Measurements from ENCODE around the gene COX17.

COX17 gene

GRCh38 chr3:119628816-119629445 is 48.3 kb downstream of the COX17 start:
- no peak overlapping the region for H3K27ac ChIP-seq
- H3K4me3 ChIP-seq (ENCODE audit: low read depth, low read length): no peak overlapping the region
- in situ Hi-C loops (cut with HindIII; ENCODE audit: low pct_ligation_motif_present, low sequenced_read_pairs): no loop called here
- no peaks in the 10 kb centered on the region for H3K27me3 ChIP-seq (replicated peaks)
- no peaks in the 10 kb centered on the region for H3K36me3 ChIP-seq (replicated peaks)
- no peak for DNase-seq
- TF ChIP-seq CTCF (IDR thresholded peaks at IDR 0.05; ENCODE audit: low read depth, low read length, missing control alignments): no peak

DNA sequence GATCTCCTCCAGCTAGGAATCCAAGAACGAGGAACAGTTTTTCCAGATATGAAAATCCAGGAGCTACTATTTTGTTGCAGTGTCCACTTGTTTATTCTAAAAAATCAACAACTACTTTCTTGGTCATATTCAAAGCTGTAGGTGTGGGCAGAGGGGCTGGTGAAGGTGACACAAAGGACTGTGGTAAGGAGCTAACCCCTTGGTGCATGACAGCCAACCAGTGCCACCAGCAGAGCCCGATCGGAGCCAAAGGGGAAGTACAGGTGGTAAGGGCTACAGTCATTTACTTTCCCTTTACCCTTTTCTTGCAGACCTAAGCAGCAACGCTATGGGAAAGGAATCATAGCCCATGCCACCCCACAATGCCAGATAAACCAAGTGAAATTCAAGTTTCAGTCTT is 48.8 kb downstream of the COX17 start:
- Histone ChIP-seq H3K27me3 (replicated peaks) (no peaks in the 10 kb centered on the region), H3K4me3 (ENCODE audit: low read depth, low read length) (no peak overlapping the region), H3K36me3 (replicated peaks) (no peaks in the 10 kb centered on the region), H3K27ac (no peak overlapping the region)
- TF ChIP-seq CTCF (IDR thresholded peaks at IDR 0.05; ENCODE audit: low read depth, low read length, missing control alignments): no peak
- no peak for DNase-seq
- in situ Hi-C loops (cut with HindIII; ENCODE audit: low pct_ligation_motif_present, low sequenced_read_pairs): no loop called here

DNA sequence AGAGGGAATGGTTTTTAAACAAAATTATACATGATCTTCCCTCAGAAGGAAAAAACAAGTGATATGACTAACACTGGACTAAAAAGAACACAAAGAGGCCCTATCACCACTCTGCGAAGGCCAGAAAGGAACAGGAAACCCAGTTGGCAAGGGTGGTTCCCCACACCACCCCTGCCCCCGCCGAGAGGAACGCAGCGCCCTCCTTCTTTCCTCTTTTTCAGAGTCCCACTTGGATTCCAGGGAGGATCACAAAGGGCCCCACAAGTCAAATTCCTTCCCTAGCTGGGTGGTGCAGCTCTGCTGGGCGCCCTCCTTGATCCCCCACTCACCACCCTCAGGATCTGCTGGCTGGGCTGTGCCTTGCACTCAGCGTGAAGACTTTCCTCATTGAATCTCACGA is 49.7 kb downstream of the COX17 start:
- in situ Hi-C loops (cut with HindIII; ENCODE audit: low pct_ligation_motif_present, low sequenced_read_pairs): no loop called here
- Histone ChIP-seq H3K4me3 (ENCODE audit: low read depth, low read length) (no peak overlapping the region), H3K36me3 (replicated peaks) (no peaks in the 10 kb centered on the region), H3K27ac (no peak overlapping the region), H3K27me3 (replicated peaks) (no peaks in the 10 kb centered on the region)
- no peak for TF ChIP-seq CTCF (IDR thresholded peaks at IDR 0.05; ENCODE audit: low read depth, low read length, missing control alignments)
- no peak for DNase-seq

DNA sequence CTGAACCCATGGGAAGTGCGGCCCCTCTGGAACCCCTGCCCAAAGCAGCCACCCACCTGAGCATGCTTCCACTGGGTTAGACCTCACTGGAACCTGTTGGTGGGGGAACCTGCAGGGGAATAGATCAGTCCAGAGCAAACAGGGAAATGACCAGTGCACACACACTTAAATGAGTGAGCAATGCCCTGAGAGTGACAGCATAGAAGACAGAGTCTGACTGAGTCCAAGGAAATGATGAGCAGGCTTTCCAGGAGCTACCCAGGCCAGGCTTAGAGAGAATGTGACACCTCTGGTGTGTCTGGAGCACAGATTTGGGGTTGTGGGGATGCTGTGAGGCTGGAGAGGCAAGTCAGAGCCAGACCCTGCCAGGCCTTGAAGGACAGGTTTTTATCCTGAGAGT is 51.0 kb downstream of the COX17 start:
- in situ Hi-C loops (cut with HindIII; ENCODE audit: low pct_ligation_motif_present, low sequenced_read_pairs): no loop called here

DNA sequence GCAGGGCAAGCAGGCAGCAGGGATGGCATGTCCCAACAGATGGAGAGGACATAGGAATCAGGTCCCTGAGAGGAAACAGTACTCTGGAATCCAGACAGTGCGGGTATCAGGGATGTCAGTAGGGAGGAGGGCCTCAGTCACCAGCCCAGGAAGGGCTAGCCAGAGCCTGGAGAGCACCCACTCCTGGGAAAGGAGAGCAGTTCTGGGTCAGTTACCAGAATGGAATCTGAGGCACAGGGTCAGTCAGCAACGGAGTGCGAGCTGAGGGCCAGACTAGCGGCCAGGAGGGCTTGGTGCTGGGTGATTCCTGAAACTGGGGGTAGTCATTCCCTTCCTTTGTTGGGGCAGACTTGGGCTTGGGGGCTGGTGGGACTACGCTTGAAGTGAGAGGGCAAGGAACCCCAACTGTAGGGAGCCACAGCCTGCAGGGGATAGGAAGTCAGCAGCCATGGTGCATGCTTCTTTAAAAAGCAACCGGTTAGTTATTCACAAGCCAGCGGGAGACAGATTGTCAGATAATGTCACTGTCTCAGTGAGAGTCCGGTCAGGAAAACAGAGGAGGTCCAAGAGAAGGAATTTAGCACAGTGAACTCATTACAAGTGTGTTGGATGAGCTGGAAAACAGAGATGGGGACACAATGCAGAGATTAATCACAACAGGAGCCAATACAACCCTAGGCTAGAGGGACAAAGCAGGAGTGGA is 51.6 kb downstream of the COX17 start:
- Histone ChIP-seq H3K4me3 (ENCODE audit: low read depth, low read length) (no peak overlapping the region), H3K27me3 (replicated peaks) (no peaks in the 10 kb centered on the region), H3K27ac (no peak overlapping the region), H3K36me3 (replicated peaks) (no peaks in the 10 kb centered on the region)
- in situ Hi-C loops (cut with HindIII; ENCODE audit: low pct_ligation_motif_present, low sequenced_read_pairs): no loop called here
- DNase-seq: no peak
- no peak for TF ChIP-seq CTCF (IDR thresholded peaks at IDR 0.05; ENCODE audit: low read depth, low read length, missing control alignments)

More for the DNA sequence above, 51.0 kb downstream of the COX17 start:
- Histone ChIP-seq H3K4me3 (ENCODE audit: low read depth, low read length) (no peak overlapping the region), H3K27ac (no peak overlapping the region), H3K27me3 (replicated peaks) (no peaks in the 10 kb centered on the region), H3K36me3 (replicated peaks) (no peaks in the 10 kb centered on the region)
- no peak for DNase-seq
- no peak for TF ChIP-seq CTCF (IDR thresholded peaks at IDR 0.05; ENCODE audit: low read depth, low read length, missing control alignments)
